K562 (cell line): Measurements from ENCODE around the gene PACC1. TPM values are rescaled to one million over a fixed set of nuclear protein-coding genes. Genes with fewer than 3 reads are reported as not detected.

Experiments used
- BCOR ChIP-seq: fragments of 450-650 bp; IDR thresholded peaks from 2 replicates; pipeline ENCODE4 v1.6.1; 2016
- HMG20B ChIP-seq: fragments of 250-450 bp; sonication (Bioruptor Pico); IDR thresholded peaks from 2 replicates; pipeline ENCODE4 v1.5.0; 2021; ENCODE audit warnings: mild to moderate bottlenecking
- JUND ChIP-seq, 2 experiments: IDR thresholded peaks; 2 replicates in 1 of 2; 3 replicates in 1 of 2; pipeline ENCODE4 v1.6.1; 2011; ENCODE audit warnings: borderline replicate concordance in 2 of 2, low read depth in 2 of 2, low read length in 2 of 2, improper control_type of control experiment in 1 of 2, missing biosample characterization in 1 of 2, missing genetic modification characterization in 1 of 2, missing genetic modification reagents in 1 of 2
- MECOM ChIP-seq: fragments of 250-450 bp; sonication (Bioruptor Pico); IDR thresholded peaks from 2 replicates; pipeline ENCODE4 v1.8.0; 2022; ENCODE audit warnings: inconsistent platforms
- PKNOX1 ChIP-seq: fragments of 450-650 bp; IDR thresholded peaks from 2 replicates; pipeline ENCODE4 v1.6.1; 2016
- PTBP1 ChIP-seq: fragments of 200-400 bp; formaldehyde crosslinking; IDR thresholded peaks from 2 replicates; pipeline ENCODE4 v1.6.1; 2017; ENCODE audit warnings: low read depth, low read length
- PYGO2 ChIP-seq: fragments of 450-650 bp; IDR thresholded peaks from 2 replicates; pipeline ENCODE4 v1.6.1; 2016; ENCODE audit warnings: mild to moderate bottlenecking, missing genetic modification characterization, moderate library complexity, missing compliant biosample characterization
- TAF1 ChIP-seq: IDR thresholded peaks from 2 replicates; pipeline ENCODE4 v1.6.1; 2011; ENCODE audit warnings: mild to moderate bottlenecking, low read length, moderate library complexity; ENCODE audit not compliant: insufficient read depth, control insufficient read depth, severe bottlenecking; ENCODE audit errors: extremely low read depth
- TEAD1 ChIP-seq, 2 experiments: fragments of 450-650 bp in 1 of 2; sonication (generic) in 1 of 2; formaldehyde crosslinking; IDR thresholded peaks; 2 replicates each; pipeline versions ENCODE4 v1.4.0 to v1.8.0; 2020 to 2022; ENCODE audit warnings: mild to moderate bottlenecking in 2 of 2, missing genetic modification reagents in 1 of 2
- UBTF ChIP-seq, 2 experiments: IDR thresholded peaks; 2 replicates each; pipeline ENCODE4 v1.6.1; 2012; ENCODE audit warnings: improper control_type of control experiment in 2 of 2, low read depth in 2 of 2, low read length in 2 of 2, borderline replicate concordance in 1 of 2
- ZNF175 ChIP-seq: fragments of 200-800 bp; sonication (Bioruptor generic); IDR thresholded peaks from 2 replicates; pipeline ENCODE4 v1.6.1; 2016; ENCODE audit warnings: low read depth, mild to moderate bottlenecking, missing genetic modification characterization, missing compliant biosample characterization
- ZNF23 ChIP-seq: fragments of 250-450 bp; sonication (Bioruptor Pico); IDR thresholded peaks from 2 replicates; pipeline ENCODE4 v1.4.0; 2020; ENCODE audit warnings: mild to moderate bottlenecking
- ZNF354B ChIP-seq: fragments of 250-450 bp; sonication (Bioruptor Pico); IDR thresholded peaks from 2 replicates; pipeline ENCODE4 v1.4.0; 2020
- polyA plus RNA-seq, 8 experiments: library from polyadenylated mRNA; depleted of rRNA in 4 of 8; stranded (reverse) in 5 of 8; unstranded in 3 of 8; fragments of >200 nt; fragmentation: Nextera tagmentation in 2 of 8; fragmentation: Illumina TruSeq in 1 of 8; extraction: Ambion mirVana in 2 of 8; extraction: Trizol in 1 of 8; gene quantifications; 2 replicates each; pipeline versions ENCODE4 v1.2.1 to v1.2.3, GENCODE V29; 2011 to 2014; ENCODE audit warnings: inconsistent platforms in 1 of 8, missing spikeins in 1 of 8
- total RNA-seq, 7 experiments: library from RNA; depleted of rRNA in 6 of 7; stranded (reverse); fragments of >200 nt in 6 of 7; fragmentation: Illumina TruSeq in 2 of 7; extraction: Trizol in 2 of 7; gene quantifications; 2 replicates each; pipeline versions ENCODE4 v1.2.1 to v1.2.3, GENCODE V29; 2011 to 2021; ENCODE audit warnings: low replicate concordance in 1 of 7
- TF ChIP-seq, protein P1 (sequence below): sonication (generic); formaldehyde crosslinking; IDR thresholded peaks from 2 replicates; pipeline ENCODE4 v1.8.0; 2023; ENCODE audit warnings: missing genetic modification reagents, mild to moderate bottlenecking, borderline replicate concordance
- TF ChIP-seq, protein P2 (sequence below), 3 experiments: fragments of 200-800 bp in 1 of 3; sonication (Bioruptor generic) in 1 of 3; sonication (generic) in 1 of 3; formaldehyde crosslinking in 1 of 3; IDR thresholded peaks; 2 replicates each; pipeline versions ENCODE4 v1.6.1 to v1.8.0; 2016 to 2022; ENCODE audit warnings: mild to moderate bottlenecking in 2 of 3, missing compliant biosample characterization in 2 of 3, missing genetic modification characterization in 2 of 3, missing genetic modification reagents in 1 of 3
- TF ChIP-seq, protein P3 (sequence below): IDR thresholded peaks from 2 replicates; pipeline ENCODE4 v1.6.1; 2011; ENCODE audit not compliant: insufficient read length; ENCODE audit errors: extremely low read depth

PACC1 gene
- total and polyA plus RNA-seq, 9 of the 15 experiments (the other 6 are each of a cell fraction or from before 2014, with no cell fraction given) = 7.1 to 19.3 (median 14.9) TPM

GRCh38 chr1:212430955-212431394 lies 16.3 kb upstream of the PACC1 start (continued):
- TF ChIP-seq PKNOX1 = peak; percentile 9; the same call in 1 of the 2 replicates
- TF ChIP-seq ZNF23 (CRISPR knock-in tag) = peak; percentile 84; the same call in 1 of the 2 replicates
- TF ChIP-seq PTBP1 = no peak
- peak; percentile 81 for TF ChIP-seq ZNF354B (CRISPR knock-in tag)
- peak in 1 of 2 experiments; percentile 97; a peak in 2 of 4 replicates for TF ChIP-seq TEAD1 (CRISPR knock-in tag; IDR thresholded peaks at IDR 0.05)
- TF ChIP-seq UBTF (IDR thresholded peaks at IDR 0.05; ENCODE audit: borderline replicate concordance in 1 of 2, low read depth in 2 of 2, low read length in 2 of 2) = no peak
- TF ChIP-seq, protein P1, sequence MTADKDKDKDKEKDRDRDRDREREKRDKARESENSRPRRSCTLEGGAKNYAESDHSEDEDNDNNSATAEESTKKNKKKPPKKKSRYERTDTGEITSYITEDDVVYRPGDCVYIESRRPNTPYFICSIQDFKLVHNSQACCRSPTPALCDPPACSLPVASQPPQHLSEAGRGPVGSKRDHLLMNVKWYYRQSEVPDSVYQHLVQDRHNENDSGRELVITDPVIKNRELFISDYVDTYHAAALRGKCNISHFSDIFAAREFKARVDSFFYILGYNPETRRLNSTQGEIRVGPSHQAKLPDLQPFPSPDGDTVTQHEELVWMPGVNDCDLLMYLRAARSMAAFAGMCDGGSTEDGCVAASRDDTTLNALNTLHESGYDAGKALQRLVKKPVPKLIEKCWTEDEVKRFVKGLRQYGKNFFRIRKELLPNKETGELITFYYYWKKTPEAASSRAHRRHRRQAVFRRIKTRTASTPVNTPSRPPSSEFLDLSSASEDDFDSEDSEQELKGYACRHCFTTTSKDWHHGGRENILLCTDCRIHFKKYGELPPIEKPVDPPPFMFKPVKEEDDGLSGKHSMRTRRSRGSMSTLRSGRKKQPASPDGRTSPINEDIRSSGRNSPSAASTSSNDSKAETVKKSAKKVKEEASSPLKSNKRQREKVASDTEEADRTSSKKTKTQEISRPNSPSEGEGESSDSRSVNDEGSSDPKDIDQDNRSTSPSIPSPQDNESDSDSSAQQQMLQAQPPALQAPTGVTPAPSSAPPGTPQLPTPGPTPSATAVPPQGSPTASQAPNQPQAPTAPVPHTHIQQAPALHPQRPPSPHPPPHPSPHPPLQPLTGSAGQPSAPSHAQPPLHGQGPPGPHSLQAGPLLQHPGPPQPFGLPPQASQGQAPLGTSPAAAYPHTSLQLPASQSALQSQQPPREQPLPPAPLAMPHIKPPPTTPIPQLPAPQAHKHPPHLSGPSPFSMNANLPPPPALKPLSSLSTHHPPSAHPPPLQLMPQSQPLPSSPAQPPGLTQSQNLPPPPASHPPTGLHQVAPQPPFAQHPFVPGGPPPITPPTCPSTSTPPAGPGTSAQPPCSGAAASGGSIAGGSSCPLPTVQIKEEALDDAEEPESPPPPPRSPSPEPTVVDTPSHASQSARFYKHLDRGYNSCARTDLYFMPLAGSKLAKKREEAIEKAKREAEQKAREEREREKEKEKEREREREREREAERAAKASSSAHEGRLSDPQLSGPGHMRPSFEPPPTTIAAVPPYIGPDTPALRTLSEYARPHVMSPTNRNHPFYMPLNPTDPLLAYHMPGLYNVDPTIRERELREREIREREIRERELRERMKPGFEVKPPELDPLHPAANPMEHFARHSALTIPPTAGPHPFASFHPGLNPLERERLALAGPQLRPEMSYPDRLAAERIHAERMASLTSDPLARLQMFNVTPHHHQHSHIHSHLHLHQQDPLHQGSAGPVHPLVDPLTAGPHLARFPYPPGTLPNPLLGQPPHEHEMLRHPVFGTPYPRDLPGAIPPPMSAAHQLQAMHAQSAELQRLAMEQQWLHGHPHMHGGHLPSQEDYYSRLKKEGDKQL (CRISPR knock-in tag) = no peak
- no peak for TF ChIP-seq BCOR
- TF ChIP-seq, protein P2, sequence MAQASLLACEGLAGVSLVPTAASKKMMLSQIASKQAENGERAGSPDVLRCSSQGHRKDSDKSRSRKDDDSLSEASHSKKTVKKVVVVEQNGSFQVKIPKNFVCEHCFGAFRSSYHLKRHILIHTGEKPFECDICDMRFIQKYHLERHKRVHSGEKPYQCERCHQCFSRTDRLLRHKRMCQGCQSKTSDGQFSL (CRISPR knock-in tag; IDR thresholded peaks at IDR 0.05) = no peak
- TF ChIP-seq, protein P2 (tag; IDR thresholded peaks at IDR 0.05) = peak in 1 of 2 experiments; percentile 86; a peak in 2 of 4 replicates
- TF ChIP-seq, protein P3, sequence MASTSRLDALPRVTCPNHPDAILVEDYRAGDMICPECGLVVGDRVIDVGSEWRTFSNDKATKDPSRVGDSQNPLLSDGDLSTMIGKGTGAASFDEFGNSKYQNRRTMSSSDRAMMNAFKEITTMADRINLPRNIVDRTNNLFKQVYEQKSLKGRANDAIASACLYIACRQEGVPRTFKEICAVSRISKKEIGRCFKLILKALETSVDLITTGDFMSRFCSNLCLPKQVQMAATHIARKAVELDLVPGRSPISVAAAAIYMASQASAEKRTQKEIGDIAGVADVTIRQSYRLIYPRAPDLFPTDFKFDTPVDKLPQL = no peak
- peak; percentile 61; the same call in 1 of the 2 replicates for TF ChIP-seq JUND (IDR thresholded peaks at IDR 0.05; ENCODE audit: borderline replicate concordance, low read depth, low read length)
- TF ChIP-seq JUND (tag; IDR thresholded peaks at IDR 0.05; ENCODE audit: borderline replicate concordance, low read depth, low read length) = peak; percentile 87; the same call in 2 of the 3 replicates
- peak; percentile 92 for TF ChIP-seq ZNF175 (CRISPR knock-in tag)
- TF ChIP-seq MECOM (CRISPR knock-in tag) = peak; percentile 91
- TF ChIP-seq TAF1 = no peak
- TF ChIP-seq PYGO2 (tag) = peak; percentile 89
- TF ChIP-seq HMG20B = no peak
